HL-60/S4 (cell line): ENCODE data around the gene TRIM62.

ENCODE experiments used
- in situ Hi-C: fragments of 300-500 bp; cut with MboI; formaldehyde crosslinking; loops from 2 replicates; pipeline ENCODE4 v1.14.3; 2022; ENCODE audit warnings: low sequenced_read_pairs

TRIM62 gene

GRCh38 chr1:33181921-33182341, at the start of gene TRIM62:
TRIM62 (minus strand) TSS chr1:33182043; CDS start chr1:33181432, 611 bp downstream.
- in situ Hi-C loops, result no loop called here

- in situ Hi-C loops, result no loop called here
These were observed 49.3 kb upstream of the TRIM62 start for GRCh38 chr1:33231166-33231565.

GRCh38 chr1:33228935-33229487, 47.2 kb upstream of the TRIM62 start:
- in situ Hi-C loops, result no loop called here

GRCh38 chr1:33225586-33225985, 43.7 kb upstream of the TRIM62 start:
- in situ Hi-C loops, result no loop called here

- in situ Hi-C loops, result no loop called here
These were observed 42.4 kb upstream of the TRIM62 start for GRCh38 chr1:33224166-33224707.

GRCh38 chr1:33222381-33222780, 40.5 kb upstream of the TRIM62 start:
- in situ Hi-C loops, result no loop called here

- in situ Hi-C loops, result no loop called here
These were observed 39.5 kb upstream of the TRIM62 start for GRCh38 chr1:33221385-33221758.

GRCh38 chr1:33220676-33221384, 39.0 kb upstream of the TRIM62 start:
- in situ Hi-C loops, result no loop called here

- in situ Hi-C loops, result no loop called here
These were observed 38.2 kb upstream of the TRIM62 start for GRCh38 chr1:33219886-33220661.

GRCh38 chr1:33211972-33212371, 30.1 kb upstream of the TRIM62 start:
- in situ Hi-C loops, result no loop called here

GRCh38 chr1:33206340-33206739, 24.5 kb upstream of the TRIM62 start:
- in situ Hi-C loops, result no loop called here

- in situ Hi-C loops, result no loop called here
These were observed 13.7 kb upstream of the TRIM62 start for GRCh38 chr1:33195556-33195955.

GRCh38 chr1:33191731-33192275, 10.0 kb upstream of the TRIM62 start:
- in situ Hi-C loops, result no loop called here

GRCh38 chr1:33190701-33191100, 8.9 kb upstream of the TRIM62 start:
- in situ Hi-C loops, result no loop called here

GRCh38 chr1:33188572-33189275, 6.9 kb upstream of the TRIM62 start:
- in situ Hi-C loops, result no loop called here

GRCh38 chr1:33186936-33187335, 5.1 kb upstream of the TRIM62 start:
- in situ Hi-C loops, result no loop called here

GRCh38 chr1:33185541-33185940, 3.7 kb upstream of the TRIM62 start:
- in situ Hi-C loops, result no loop called here

GRCh38 chr1:33183306-33183705, 1.5 kb upstream of the TRIM62 start:
- in situ Hi-C loops, result no loop called here

GRCh38 chr1:33182896-33183295, 1.1 kb upstream of the TRIM62 start:
- in situ Hi-C loops, result no loop called here

GRCh38 chr1:33182401-33182841, 578 bp upstream of the TRIM62 start:
- in situ Hi-C loops, result no loop called here
